ENCODE results near the gene ZNF774. TPM values are rescaled to one million over a fixed set of nuclear protein-coding genes. Genes with fewer than 3 reads are reported as not detected.
A peak's percentile ranks its signal among the peaks of the same experiment; 100 is the strongest.

The ZNF774 gene
- total and polyA plus RNA-seq, 4 donors: 0.19 to 1.0 (median 0.48) TPM

GRCh38 chr15:90309020-90309419 is 43.1 kb upstream of the ZNF774 start (continued):
- TF ChIP-seq REST (IDR thresholded peaks at IDR 0.05): no peak

- Histone ChIP-seq H3K9ac (ENCODE audit: low read depth in 1 of 2, low read length in 2 of 2) (peak overlapping the region in 1 of 2 donors; percentile 51), H3K27me3 (ENCODE audit: control insufficient read depth in 4 of 4, insufficient read depth in 4 of 4, low read length in 3 of 4) (no peaks in the 10 kb centered on the region), H3K4me1 (ENCODE audit: control insufficient read depth in 4 of 4, insufficient read depth in 4 of 4, low read length in 3 of 4) (peaks cover 1 to 15% (median 9%) of the 10 kb centered on the region in 4 donors), H3K27ac (ENCODE audit: low read depth in 1 of 2, low read length in 2 of 2) (peak overlapping the region; percentile 65 to 91), H3K36me3 (ENCODE audit: control insufficient read depth in 4 of 4, insufficient read depth in 3 of 4, low read depth in 1 of 4, low read length in 3 of 4) (no peaks in the 10 kb centered on the region), H3K4me3 (ENCODE audit: low read depth in 1 of 3, low read length in 3 of 3) (no peak overlapping the region), H3K9me3 (ENCODE audit: control insufficient read depth in 4 of 4, low read length in 3 of 4) (no peaks in the 10 kb centered on the region)
- no peak for DNase-seq (ENCODE audit: low spot score)
- 34% methylated on average over 5 of the region's 5 CpGs for WGBS
- TF ChIP-seq EGR1 (IDR thresholded peaks at IDR 0.05; ENCODE audit: low read depth in 2 of 2): peak in 1 of 2 donors; percentile 36
- TF ChIP-seq JUND (IDR thresholded peaks at IDR 0.05): no peak
- TF ChIP-seq HNF4G (IDR thresholded peaks at IDR 0.05): no peak
- no peak for TF ChIP-seq GABPA (IDR thresholded peaks at IDR 0.05 in 1 of 2, conservative IDR thresholded peaks at IDR 0.05 in 1 of 2)
- peak; percentile 49 for TF ChIP-seq FOXA2 (IDR thresholded peaks at IDR 0.05)
- TF ChIP-seq ATF3 (IDR thresholded peaks at IDR 0.05): peak; percentile 20
- TF ChIP-seq CTCF (IDR thresholded peaks at IDR 0.05; ENCODE audit: low read depth, low read length, missing input control): no peak
- TF ChIP-seq HNF4A (conservative IDR thresholded peaks at IDR 0.05): peak; percentile 30 to 45
- TF ChIP-seq SP1 (IDR thresholded peaks at IDR 0.05): peak; percentile 33
- TF ChIP-seq RXRA (IDR thresholded peaks at IDR 0.05): peak in 1 of 2 donors; percentile 47
- no peak for TF ChIP-seq TAF1 (conservative IDR thresholded peaks at IDR 0.05)
- peak; percentile 43 for TF ChIP-seq REST (IDR thresholded peaks at IDR 0.05)
- TF ChIP-seq RAD21 (IDR thresholded peaks at IDR 0.05): peak in 1 of 2 donors; percentile 16
- TF ChIP-seq FOXA1 (IDR thresholded peaks at IDR 0.05): no peak
- TF ChIP-seq MAX (IDR thresholded peaks at IDR 0.05): no peak
- TF ChIP-seq ZBTB33 (IDR thresholded peaks at IDR 0.05): peak; percentile 22
- peak; percentile 51 for TF ChIP-seq YY1 (IDR thresholded peaks at IDR 0.05)
- TF ChIP-seq NR2F2 (IDR thresholded peaks at IDR 0.05): peak; percentile 81
Measured at GRCh38 chr15:90315278-90315982, 36.7 kb upstream of the ZNF774 start.

Data from liver (tissue), 9 donors.